DOHH2 (cell line): ENCODE measurements around the gene STARD3.

ENCODE experiments used
- EZH2phosphoT487 ChIP-seq: fragments of 200-600 bp; sonication (generic); IDR thresholded peaks from 2 replicates; pipeline ENCODE4 v1.6.1; 2017; ENCODE audit warnings: borderline replicate concordance, mild to moderate bottlenecking, antibody characterized with exemption, low read length, moderate library complexity, mixed read lengths
- TF ChIP-seq, protein P1 (sequence below): fragments of 200-600 bp; sonication (generic); IDR thresholded peaks from one replicate; pipeline ENCODE4 v1.5.1; 2014; ENCODE audit warnings: antibody characterized with exemption, mild to moderate bottlenecking, low read depth, low read length; ENCODE audit not compliant: poor library complexity, severe bottlenecking

DNA sequence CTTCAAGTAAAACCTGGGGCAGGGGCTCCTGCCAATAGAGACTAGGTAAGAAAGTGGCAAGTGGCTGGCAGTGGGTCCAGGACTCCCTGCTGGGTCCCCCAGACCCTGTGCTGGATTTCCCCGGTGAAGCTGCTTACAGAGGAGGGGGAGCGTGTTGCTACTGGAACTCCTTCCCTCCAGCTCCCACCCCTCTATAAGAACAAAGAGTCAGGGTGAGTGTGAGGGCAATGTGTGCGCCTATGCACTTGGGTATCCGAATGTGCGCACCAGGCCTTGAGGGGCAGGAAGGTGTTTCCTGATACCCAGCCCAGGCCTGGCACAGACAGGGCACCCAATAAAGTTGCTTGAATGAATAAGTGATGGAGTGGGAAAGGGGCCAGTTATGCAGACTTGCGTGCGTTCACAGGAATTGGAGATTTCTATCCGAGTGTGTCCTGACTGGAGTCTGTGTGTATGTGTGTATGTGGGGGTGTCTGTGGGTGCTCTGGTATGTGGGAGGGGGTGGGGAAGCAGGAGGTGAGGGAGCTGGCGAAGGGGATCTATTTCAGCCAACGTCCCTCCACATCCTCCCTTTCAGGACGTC is 40.9 kb upstream of the STARD3 start:
- TF ChIP-seq, protein P1, sequence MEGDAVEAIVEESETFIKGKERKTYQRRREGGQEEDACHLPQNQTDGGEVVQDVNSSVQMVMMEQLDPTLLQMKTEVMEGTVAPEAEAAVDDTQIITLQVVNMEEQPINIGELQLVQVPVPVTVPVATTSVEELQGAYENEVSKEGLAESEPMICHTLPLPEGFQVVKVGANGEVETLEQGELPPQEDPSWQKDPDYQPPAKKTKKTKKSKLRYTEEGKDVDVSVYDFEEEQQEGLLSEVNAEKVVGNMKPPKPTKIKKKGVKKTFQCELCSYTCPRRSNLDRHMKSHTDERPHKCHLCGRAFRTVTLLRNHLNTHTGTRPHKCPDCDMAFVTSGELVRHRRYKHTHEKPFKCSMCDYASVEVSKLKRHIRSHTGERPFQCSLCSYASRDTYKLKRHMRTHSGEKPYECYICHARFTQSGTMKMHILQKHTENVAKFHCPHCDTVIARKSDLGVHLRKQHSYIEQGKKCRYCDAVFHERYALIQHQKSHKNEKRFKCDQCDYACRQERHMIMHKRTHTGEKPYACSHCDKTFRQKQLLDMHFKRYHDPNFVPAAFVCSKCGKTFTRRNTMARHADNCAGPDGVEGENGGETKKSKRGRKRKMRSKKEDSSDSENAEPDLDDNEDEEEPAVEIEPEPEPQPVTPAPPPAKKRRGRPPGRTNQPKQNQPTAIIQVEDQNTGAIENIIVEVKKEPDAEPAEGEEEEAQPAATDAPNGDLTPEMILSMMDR = no peak
- TF ChIP-seq EZH2phosphoT487 = no peak
